LHCN-M2 (cell line): Measurements from ENCODE around the gene INKA1. TPM values are rescaled to one million over a fixed set of nuclear protein-coding genes. Genes with fewer than 3 reads are reported as not detected.
A peak's percentile ranks its signal among the peaks of the same experiment; 100 is the strongest.

Experiments
- DNase-seq: peaks from one replicate; pipeline ENCODE4 v3.0.0-alpha.2; 2012; ENCODE audit warnings: low read depth
- total RNA-seq: library from RNA; depleted of rRNA; stranded (reverse); fragments of >200 nt; gene quantifications from 2 replicates; pipeline ENCODE4 v1.2.3, GENCODE V29; 2014

INKA1 gene
- total RNA-seq, 1 experiment from 2014 or later, result 4.7 TPM

- DNase-seq, result peak; percentile 100
Observed at GRCh38 chr3:49786357-49787181, 16.5 kb upstream of the INKA1 start, which contains the start of gene IP6K1. IP6K1 (minus strand) TSS chr3:49786542; CDS start chr3:49748040, 38,502 bp downstream.

GRCh38 chr3:49787182-49787464, 15.9 kb upstream of the INKA1 start:
- no peak for DNase-seq

- no peak for DNase-seq
Observed at GRCh38 chr3:49787536-49787935, 15.5 kb upstream of the INKA1 start.

- DNase-seq, result no peak
Observed at GRCh38 chr3:49788056-49788455, 15.0 kb upstream of the INKA1 start.

- DNase-seq, result no peak
Observed at GRCh38 chr3:49790626-49791411, 12.2 kb upstream of the INKA1 start.

- no peak for DNase-seq
Observed at GRCh38 chr3:49791571-49791970, 11.5 kb upstream of the INKA1 start.

GRCh38 chr3:49792371-49793150, 10.5 kb upstream of the INKA1 start:
- no peak for DNase-seq

- DNase-seq, result no peak
Observed at GRCh38 chr3:49793486-49794085, 9.5 kb upstream of the INKA1 start.

- no peak for DNase-seq
Observed at GRCh38 chr3:49794431-49794830, 8.6 kb upstream of the INKA1 start.

- no peak for DNase-seq
Observed at GRCh38 chr3:49794926-49795905, 7.8 kb upstream of the INKA1 start.

- DNase-seq, result no peak
Observed at GRCh38 chr3:49799105-49799504, 4.0 kb upstream of the INKA1 start.

- DNase-seq, result peak; percentile 82
Observed at GRCh38 chr3:49799761-49800160, 3.3 kb upstream of the INKA1 start, which contains the start of gene CDHR4. CDHR4 (minus strand) TSS chr3:49799873; CDS start chr3:49799812, 61 bp downstream.

- DNase-seq, result no peak
Observed at GRCh38 chr3:49801160-49801559, 1.9 kb upstream of the INKA1 start.

GRCh38 chr3:49803465-49804140, 542 bp downstream of the INKA1 start:
- DNase-seq, result no peak

- DNase-seq, result no peak
Observed at GRCh38 chr3:49804141-49805041, 1.3 kb downstream of the INKA1 start.

- peak; percentile 78 for DNase-seq
Observed at GRCh38 chr3:49805367-49805782, 2.3 kb downstream of the INKA1 start.

GRCh38 chr3:49805897-49806701, 3.0 kb downstream of the INKA1 start:
- no peak for DNase-seq

GRCh38 chr3:49806850-49807249, 3.8 kb downstream of the INKA1 start:
- DNase-seq, result no peak
